B cell (primary cell): ENCODE data around the gene SNX11. TPM values are rescaled to one million over a fixed set of nuclear protein-coding genes. Genes with fewer than 3 reads are reported as not detected.

Experiments used
- ATAC-seq: fragments of 200-7000 bp; cut with Tn5 transposase; one replicate; pipeline ENCODE4 v1.10.0; 2021; ENCODE audit warnings: low read depth, mild to moderate bottlenecking, moderate number of reproducible peaks, moderate library complexity
- CTCF ChIA-PET: fragments of 350-600 bp; sonication (Branson Sonifier 250); formaldehyde crosslinking; loops from one replicate; lab custom pipeline; 2021; ENCODE audit warnings: antibody characterized with exemption, inconsistent platforms; lab: Charles Lee
- POLR2A ChIA-PET: fragments of 350-600 bp; sonication (Branson Sonifier 250); formaldehyde crosslinking; loops from one replicate; lab custom pipeline; 2021; ENCODE audit warnings: antibody characterized with exemption; lab: Charles Lee
- DNase-seq: peaks from one replicate; pipeline ENCODE4 v3.0.0; 2013
- H2AFZ ChIP-seq: 2 replicates; pipeline ENCODE4 v1.6.1; 2012; ENCODE audit warnings: mild to moderate bottlenecking, low read depth, low read length; ENCODE audit not compliant: insufficient read depth, poor library complexity, severe bottlenecking
- H3K27ac ChIP-seq, 2 donors: 1 replicate in 1 of 2; 2 replicates in 1 of 2; pipeline ENCODE4 v1.5.1; 2012 to 2013; ENCODE audit warnings: low read length in 2 of 2, mild to moderate bottlenecking in 2 of 2, moderate library complexity in 1 of 2
- H3K27me3 ChIP-seq, 4 experiments: fragments of 200-600 bp in 1 of 4; sonication (generic) in 1 of 4; replicated peaks in 1 of 4; 1 replicate in 2 of 4; 2 replicates in 2 of 4; pipeline versions ENCODE4 v1.6.1 to v1.7.0; 2013 to 2016; ENCODE audit warnings: low read length in 3 of 4, mild to moderate bottlenecking in 2 of 4, mixed read lengths in 1 of 4, moderate library complexity in 1 of 4; ENCODE audit not compliant: insufficient read depth in 4 of 4, control insufficient read depth in 3 of 4; ENCODE audit errors: control extremely low read depth in 1 of 4
- H3K36me3 ChIP-seq, 2 experiments: replicated peaks in 1 of 2; 1 replicate in 1 of 2; 2 replicates in 1 of 2; pipeline versions ENCODE4 v1.6.1 to v1.7.1; 2013; ENCODE audit warnings: low read length in 1 of 2; ENCODE audit not compliant: insufficient read depth in 2 of 2, control insufficient read depth in 1 of 2; ENCODE audit errors: control extremely low read depth in 1 of 2, extremely low read depth in 1 of 2
- H3K4me1 ChIP-seq, 2 donors: fragments of 200-600 bp in 1 of 2; sonication (generic) in 1 of 2; 1 replicate in 1 of 2; 2 replicates in 1 of 2; pipeline versions ENCODE4 v1.5.1 to v1.6.1; 2013 to 2017; ENCODE audit warnings: low read length in 2 of 2; ENCODE audit not compliant: control insufficient read depth in 2 of 2, insufficient read depth in 2 of 2
- H3K4me2 ChIP-seq: replicated peaks from 2 replicates; pipeline ENCODE3; 2012; ENCODE audit warnings: mild to moderate bottlenecking, low read depth, low read length; ENCODE audit not compliant: poor library complexity, severe bottlenecking
- H3K4me3 ChIP-seq, 5 experiments: fragments of 200-600 bp in 1 of 5; sonication (generic) in 1 of 5; 1 replicate in 3 of 5; 2 replicates in 2 of 5; pipeline versions ENCODE4 v1.5.1 to v1.7.0; 2011 to 2016; ENCODE audit warnings: low read length in 4 of 5, mild to moderate bottlenecking in 4 of 5, low read depth in 2 of 5, control low read depth in 1 of 5, moderate library complexity in 1 of 5; ENCODE audit not compliant: insufficient read depth in 1 of 5; ENCODE audit errors: control extremely low read depth in 1 of 5, extremely low read depth in 1 of 5
- H3K79me2 ChIP-seq: fragments of 200-600 bp; sonication (generic); one replicate; pipeline ENCODE4 v1.6.0; 2016; ENCODE audit warnings: low read length; ENCODE audit not compliant: control insufficient read depth, insufficient read depth
- H3K9ac ChIP-seq: fragments of 200-600 bp; sonication (generic); 2 replicates; pipeline ENCODE4 v1.6.1; 2017; ENCODE audit warnings: mild to moderate bottlenecking, low read length, moderate library complexity
- H3K9me3 ChIP-seq, 3 donors: one replicate each; pipeline versions ENCODE4 v1.6.1 to v1.7.1; 2013; ENCODE audit warnings: low read length in 2 of 3; ENCODE audit not compliant: control insufficient read depth in 2 of 3, insufficient read depth in 1 of 3; ENCODE audit errors: control extremely low read depth in 1 of 3
- H4K20me1 ChIP-seq: 2 replicates; pipeline ENCODE4 v1.6.0; 2012; ENCODE audit warnings: mild to moderate bottlenecking, low read length; ENCODE audit not compliant: insufficient read depth, control insufficient read depth, poor library complexity, severe bottlenecking
- H3K27ac Mint-ChIP-seq: one replicate; pipeline ENCODE4 v1.8.0; 2021; ENCODE audit warnings: mixed read lengths
- H3K27me3 Mint-ChIP-seq: one replicate; pipeline ENCODE4 v1.8.0; 2021; ENCODE audit warnings: mixed read lengths
- H3K4me1 Mint-ChIP-seq: one replicate; pipeline ENCODE4 v1.8.0; 2021; ENCODE audit warnings: mixed read lengths
- H3K4me3 Mint-ChIP-seq: one replicate; pipeline ENCODE4 v1.8.0; 2021; ENCODE audit warnings: mixed read lengths
- H3K9me3 Mint-ChIP-seq: one replicate; pipeline ENCODE4 v1.8.0; 2022; ENCODE audit warnings: mixed read lengths; ENCODE audit not compliant: insufficient read depth
- EZH2 ChIP-seq: IDR thresholded peaks from 2 replicates; pipeline ENCODE4 v1.6.1; 2012; ENCODE audit warnings: borderline replicate concordance, low read depth, mild to moderate bottlenecking, moderate library complexity, low read length; ENCODE audit not compliant: insufficient read depth, poor library complexity, severe bottlenecking
- WGBS: methylation state at CpG from one replicate; pipeline ENCODE4 v1.1.5; 2013; ENCODE audit warnings: missing lambda C conversion rate; ENCODE audit not compliant: insufficient coverage; 5-methylcytosine and 5-hydroxymethylcytosine counted together
- intact Hi-C: fragments of 100-400 bp; cut with micrococcal nuclease; formaldehyde crosslinking; loops from one replicate; pipeline ENCODE4 v1.10.0; 2022
- polyA plus RNA-seq: library from polyadenylated mRNA; depleted of rRNA; stranded (reverse); fragments of >200 nt; gene quantifications from 2 replicates; pipeline ENCODE4 v1.2.3, GENCODE V29; 2012
- total RNA-seq, 2 donors: library from RNA; stranded (reverse); fragments of 120-200 nt in 1 of 2; gene quantifications; 1 replicate in 1 of 2; 2 replicates in 1 of 2; pipeline versions ENCODE4 v1.2.3 to v1.2.4, GENCODE V29; 2013 to 2022
- TF ChIP-seq, protein P1 (sequence below): fragments of 200-600 bp; IDR thresholded peaks from one replicate; pipeline ENCODE4 v1.8.0; 2022; ENCODE audit warnings: antibody characterized with exemption, mild to moderate bottlenecking

Gene SNX11
- total and polyA plus RNA-seq, 2 donors (not counting 1 experiment from before 2014, with no cell fraction given), result 25.6 to 42.0 TPM

GRCh38 chr17:48064638-48065037 lies 42.9 kb upstream of the SNX11 start:
- intact Hi-C loops, result no loop called here
- no peak overlapping the region for H3K4me2 ChIP-seq
- Mint-ChIP-seq H3K4me3 (no peak overlapping the region), H3K27ac (no peak overlapping the region), H3K9me3 (no peaks in the 10 kb centered on the region), H3K27me3 (no peaks in the 10 kb centered on the region), H3K4me1 (no peaks in the 10 kb centered on the region)
- peaks cover 3% of the 10 kb centered on the region for H4K20me1 ChIP-seq
- H3K27me3 ChIP-seq, result no peaks in the 10 kb centered on the region
- no peaks in the 10 kb centered on the region for H3K79me2 ChIP-seq
- WGBS, result 90% methylated on average over 3 of the region's 3 CpGs
- no peak overlapping the region for H3K27ac ChIP-seq
- no peaks in the 10 kb centered on the region for H3K9me3 ChIP-seq
- H2AFZ ChIP-seq, result no peak overlapping the region
- no peak overlapping the region for H3K4me3 ChIP-seq
- no peaks in the 10 kb centered on the region for H3K4me1 ChIP-seq
- peaks cover 8 to 46% of the 10 kb centered on the region in 2 experiments for H3K36me3 ChIP-seq
- DNase-seq, result no peak
- ChIA-PET CTCF (interaction anchor here (0.8 to 1.5 kb wide), 5 partner anchors 9 to 39 kb away, joined by 3 to 8 read pairs (median 6); no protein-coding TSS in a partner anchor), POLR2A (interaction anchor here (0.9 kb wide), 1 partner anchor 16 kb away, joined by 3 read pairs; the partner anchor contains the start of gene NFE2L1)
- H3K9ac ChIP-seq, result no peak overlapping the region
- no peak for ATAC-seq
- TF ChIP-seq, protein P1, sequence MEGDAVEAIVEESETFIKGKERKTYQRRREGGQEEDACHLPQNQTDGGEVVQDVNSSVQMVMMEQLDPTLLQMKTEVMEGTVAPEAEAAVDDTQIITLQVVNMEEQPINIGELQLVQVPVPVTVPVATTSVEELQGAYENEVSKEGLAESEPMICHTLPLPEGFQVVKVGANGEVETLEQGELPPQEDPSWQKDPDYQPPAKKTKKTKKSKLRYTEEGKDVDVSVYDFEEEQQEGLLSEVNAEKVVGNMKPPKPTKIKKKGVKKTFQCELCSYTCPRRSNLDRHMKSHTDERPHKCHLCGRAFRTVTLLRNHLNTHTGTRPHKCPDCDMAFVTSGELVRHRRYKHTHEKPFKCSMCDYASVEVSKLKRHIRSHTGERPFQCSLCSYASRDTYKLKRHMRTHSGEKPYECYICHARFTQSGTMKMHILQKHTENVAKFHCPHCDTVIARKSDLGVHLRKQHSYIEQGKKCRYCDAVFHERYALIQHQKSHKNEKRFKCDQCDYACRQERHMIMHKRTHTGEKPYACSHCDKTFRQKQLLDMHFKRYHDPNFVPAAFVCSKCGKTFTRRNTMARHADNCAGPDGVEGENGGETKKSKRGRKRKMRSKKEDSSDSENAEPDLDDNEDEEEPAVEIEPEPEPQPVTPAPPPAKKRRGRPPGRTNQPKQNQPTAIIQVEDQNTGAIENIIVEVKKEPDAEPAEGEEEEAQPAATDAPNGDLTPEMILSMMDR, result no peak
- no peak for TF ChIP-seq EZH2

- H3K27me3 ChIP-seq, result no peaks in the 10 kb centered on the region
- no peaks in the 10 kb centered on the region for H4K20me1 ChIP-seq
- no peaks in the 10 kb centered on the region for H3K9me3 ChIP-seq
- CTCF ChIA-PET, result interaction anchor here (1.0 to 3.3 kb wide), 5 partner anchors 9 to 41 kb away, joined by 3 to 24 read pairs (median 3); no protein-coding TSS in a partner anchor
- H3K27me3 Mint-ChIP-seq, result no peaks in the 10 kb centered on the region
- H3K36me3 ChIP-seq, result peaks cover 9 to 36% of the 10 kb centered on the region in 2 experiments
- no peaks in the 10 kb centered on the region for H3K9me3 Mint-ChIP-seq
- no peaks in the 10 kb centered on the region for H3K4me1 Mint-ChIP-seq
- H3K4me2 ChIP-seq, result no peak overlapping the region
- POLR2A ChIA-PET, result no interaction called here
- no peaks in the 10 kb centered on the region for H3K79me2 ChIP-seq
- no peak overlapping the region for H3K9ac ChIP-seq
- no peak for DNase-seq
- no peak for ATAC-seq
- intact Hi-C loops, result no loop called here
- H3K4me1 ChIP-seq, result no peaks in the 10 kb centered on the region
- H2AFZ ChIP-seq, result no peak overlapping the region
- no peak overlapping the region for H3K4me3 Mint-ChIP-seq
- no peak overlapping the region for H3K4me3 ChIP-seq
- H3K27ac Mint-ChIP-seq, result no peak overlapping the region
- WGBS, result no CpG with 5 or more reads among the region's 1 CpG
- no peak overlapping the region for H3K27ac ChIP-seq
- TF ChIP-seq, protein P1, result no peak
- TF ChIP-seq EZH2, result no peak
These were observed 41.4 kb upstream of the SNX11 start for GRCh38 chr17:48066192-48066591.
